Activated T-cell treated with anti-CD3 and anti-CD28 coated beads for 1 hour (primary cell): ENCODE results near the gene RFX2.

Experiments used
- DNase-seq: peaks from one replicate; pipeline ENCODE4 v3.0.0-alpha.2; 2020; ENCODE audit warnings: low read depth

RFX2 gene

GRCh38 chr19:6103894-6104293 lies 6.4 kb downstream of the RFX2 start:
- DNase-seq, result no peak

DNA sequence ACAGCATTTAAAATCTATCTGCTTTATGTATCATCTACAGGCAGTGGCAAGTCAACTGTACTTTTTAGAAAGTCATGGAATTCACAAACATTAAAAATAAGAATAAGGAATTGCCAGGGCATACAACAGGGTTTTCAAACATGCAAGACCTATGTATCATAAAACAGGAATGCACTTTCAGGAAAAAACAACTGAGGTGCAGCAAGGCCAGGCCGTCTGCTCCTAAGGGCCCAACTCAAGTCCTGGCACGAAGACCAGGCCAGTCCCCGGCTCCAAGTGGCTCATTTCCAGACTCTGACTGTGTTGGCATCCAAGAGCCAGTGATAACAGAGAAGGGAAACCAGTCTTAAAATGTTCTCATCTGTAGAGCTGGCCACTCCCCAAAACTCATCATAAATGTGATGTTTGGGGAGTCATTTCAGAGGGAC lies 7.1 kb downstream of the RFX2 start:
- no peak for DNase-seq

DNA sequence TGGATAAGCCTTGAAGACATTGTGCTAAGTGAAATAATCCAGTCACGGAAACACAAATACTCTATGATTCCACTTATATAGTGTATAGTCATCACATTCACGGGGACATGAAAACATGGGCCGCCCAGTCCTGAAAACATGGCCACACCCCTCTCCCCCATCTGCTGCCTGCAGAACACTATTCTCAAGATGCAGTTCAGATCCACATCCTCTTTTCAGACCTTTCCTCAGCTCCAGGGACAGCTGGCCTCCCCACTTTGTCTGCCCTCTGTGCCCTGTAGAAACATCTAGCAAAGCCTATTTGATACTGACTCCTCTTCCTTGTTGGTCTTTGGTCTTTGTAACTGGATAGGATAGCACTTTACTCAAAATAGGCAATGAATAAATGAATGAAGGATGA lies 8.3 kb downstream of the RFX2 start:
- DNase-seq, result no peak

DNA sequence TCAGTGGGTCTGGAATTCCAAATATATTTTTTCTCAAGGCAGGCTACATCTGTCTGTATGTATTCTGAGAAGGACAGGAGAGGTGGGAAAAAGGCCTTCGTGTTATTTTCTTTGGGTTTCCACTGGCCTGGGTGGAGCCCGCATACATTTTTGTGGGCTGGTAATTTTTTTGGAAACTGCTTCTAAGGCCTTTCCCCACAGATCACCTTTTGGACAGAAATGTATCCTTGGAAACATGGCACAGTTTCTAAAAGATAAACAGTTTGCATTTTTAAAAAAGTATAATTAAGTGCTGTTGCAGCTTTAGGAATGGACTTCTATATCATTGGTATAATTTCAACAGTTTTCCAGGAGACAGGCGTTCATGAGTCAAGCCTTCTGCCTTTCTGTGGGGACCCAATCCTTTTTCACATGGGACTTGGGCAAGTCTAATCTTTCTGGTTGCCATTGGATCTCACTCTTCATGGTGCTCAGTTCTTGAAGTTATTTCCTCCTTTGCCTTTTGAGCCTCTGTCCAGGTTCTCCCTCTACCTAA lies 8.9 kb downstream of the RFX2 start:
- DNase-seq, result no peak

- no peak for DNase-seq
Measured at GRCh38 chr19:6100284-6100915, 9.9 kb downstream of the RFX2 start.

- no peak for DNase-seq
Measured at GRCh38 chr19:6099599-6099998, 10.7 kb downstream of the RFX2 start.

DNA sequence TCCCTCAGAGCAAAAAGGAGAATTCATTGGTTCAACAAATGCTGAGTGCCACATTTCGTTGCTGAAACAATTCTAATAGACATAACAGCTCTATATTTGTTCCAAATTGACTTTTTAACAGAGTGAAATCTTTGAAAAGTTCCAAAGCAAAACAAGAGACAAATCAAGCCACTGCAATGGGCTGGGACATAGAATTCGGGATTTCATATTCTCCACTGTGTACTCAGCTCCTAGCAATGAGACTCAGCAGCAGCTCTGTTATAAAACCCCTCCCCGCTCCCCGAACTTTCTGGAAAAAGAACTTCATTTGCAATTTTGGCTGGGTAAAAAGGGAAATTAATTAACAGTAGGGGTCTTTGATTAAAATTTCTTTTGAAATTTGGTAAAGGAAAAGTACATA lies 11.3 kb downstream of the RFX2 start:
- DNase-seq, result no peak

DNA sequence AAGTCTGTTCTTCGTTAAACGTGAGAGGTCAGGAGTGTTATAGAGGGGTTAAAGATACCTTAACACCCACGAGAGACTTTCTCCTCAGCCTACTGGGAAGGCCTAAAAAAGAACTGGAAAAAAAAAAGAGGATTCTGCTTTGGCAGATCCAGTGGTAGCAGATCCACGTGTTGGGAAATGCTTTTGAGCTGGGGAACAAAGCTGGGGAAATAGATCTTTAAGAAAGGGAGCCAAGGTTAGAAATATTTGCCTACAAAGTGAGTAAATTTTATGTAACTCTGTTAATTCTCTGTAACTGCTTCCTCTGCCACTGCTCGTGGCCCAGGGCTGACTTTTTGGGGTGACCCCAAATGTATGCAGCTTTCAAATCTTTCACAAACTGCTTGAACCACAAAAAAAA lies 11.7 kb downstream of the RFX2 start:
- DNase-seq, result no peak

DNA sequence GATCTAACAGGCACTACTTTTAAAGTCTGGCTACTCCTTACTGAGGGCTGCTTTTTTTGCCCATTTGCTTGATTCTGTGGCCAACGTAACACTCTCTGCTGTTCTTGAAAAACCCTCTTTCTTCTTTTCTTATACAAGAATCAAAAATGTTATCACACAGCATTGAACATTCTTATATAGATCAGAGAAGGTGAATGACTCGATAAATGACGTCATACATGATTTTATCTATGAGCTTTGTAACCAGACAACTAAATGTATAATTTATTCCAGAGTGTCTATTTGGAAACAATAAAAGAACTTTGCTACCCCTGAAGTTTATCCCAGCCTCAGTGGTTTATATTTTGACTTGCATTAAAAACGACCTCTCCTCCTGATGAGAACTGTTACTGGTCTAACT lies 12.4 kb downstream of the RFX2 start:
- no peak for DNase-seq

DNA sequence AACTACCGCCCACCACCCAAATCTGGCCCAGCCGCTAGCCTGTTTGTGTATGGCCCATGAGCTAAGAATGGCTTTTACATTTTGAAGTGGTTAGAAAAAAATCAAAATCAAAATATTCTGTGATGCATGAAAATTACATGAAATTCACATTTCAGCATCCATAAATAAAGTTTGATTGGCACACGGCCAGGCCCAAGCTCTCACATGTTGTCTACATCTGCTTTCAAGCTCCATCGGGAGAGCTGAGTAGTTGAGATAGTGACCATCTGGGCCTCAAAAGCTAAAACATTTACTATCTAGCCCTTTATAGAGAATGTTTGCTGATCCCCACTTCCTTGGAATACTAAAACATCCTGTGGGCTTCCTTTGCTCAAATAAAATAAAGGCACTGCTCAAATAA lies 14.5 kb downstream of the RFX2 start:
- no peak for DNase-seq

DNA sequence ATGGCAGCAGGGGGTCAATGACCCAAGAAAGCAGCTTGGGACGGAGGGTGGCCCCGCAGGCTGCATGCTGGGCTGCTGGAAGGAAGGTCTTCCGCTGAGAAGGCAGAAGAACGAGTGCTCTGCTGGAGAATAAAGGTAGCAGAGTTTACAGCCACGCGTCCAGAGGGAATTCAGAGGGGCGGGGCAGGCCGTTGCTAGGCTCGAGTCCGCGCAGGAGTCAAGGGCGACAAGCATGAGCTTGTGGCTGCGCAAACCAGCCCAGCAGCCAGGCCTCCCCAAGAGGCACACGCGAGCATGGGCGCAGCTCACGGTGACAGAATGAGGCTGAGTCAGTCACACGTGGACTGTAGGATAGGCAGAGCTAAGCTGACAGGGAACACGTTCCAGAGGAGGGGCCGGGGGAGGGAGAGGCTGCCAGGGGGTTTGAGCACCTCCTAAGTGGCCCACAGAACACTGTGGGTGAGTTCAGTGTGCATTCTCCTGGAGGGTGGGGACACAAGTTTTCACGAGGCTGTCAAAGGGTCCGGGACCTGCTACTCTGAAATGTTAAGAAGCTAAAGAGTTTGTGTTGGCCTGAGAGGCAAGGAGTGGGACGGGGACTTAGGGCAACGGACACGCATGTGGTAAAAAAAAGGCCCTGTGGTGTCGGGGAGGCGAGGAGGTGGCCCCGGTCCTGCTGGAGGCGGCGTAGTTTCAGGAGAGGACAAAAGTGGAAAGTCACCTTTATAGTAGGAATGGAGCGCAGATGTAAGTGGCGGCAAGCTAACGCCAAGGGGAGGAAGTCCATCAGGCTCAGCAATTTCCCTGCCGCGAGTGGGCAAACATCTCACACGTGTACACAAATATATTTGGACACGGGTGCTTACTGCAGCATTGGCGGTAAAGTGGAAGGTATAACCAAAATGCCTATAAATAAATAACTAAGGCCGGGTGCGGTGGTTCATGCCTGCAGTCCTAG lies 17.7 kb downstream of the RFX2 start:
- no peak for DNase-seq

DNA sequence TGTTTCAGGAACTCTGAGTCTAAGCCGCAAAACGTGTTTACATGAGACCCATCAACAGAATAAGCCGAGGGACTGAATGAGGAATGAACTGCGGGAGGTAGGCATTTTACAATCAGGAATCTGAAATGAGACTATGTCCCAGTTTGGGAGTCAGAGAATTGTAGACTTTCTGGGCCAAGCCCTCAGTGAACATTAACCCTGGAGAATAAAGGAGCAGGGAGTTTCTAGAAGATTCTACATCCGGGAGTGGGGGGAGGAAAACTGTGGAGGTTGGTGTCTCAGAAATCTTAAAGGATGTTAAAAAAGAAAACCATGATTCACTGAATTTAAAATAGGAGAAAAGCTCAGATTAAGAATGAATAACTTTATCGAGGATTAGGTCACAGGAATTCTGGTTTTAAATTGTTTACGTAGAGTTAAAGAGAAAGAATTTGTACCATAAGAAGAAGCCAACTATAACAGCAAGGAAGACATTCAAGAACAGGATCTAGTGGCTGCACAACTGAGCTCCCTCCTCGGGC lies 18.5 kb downstream of the RFX2 start:
- DNase-seq, result no peak

GRCh38 chr19:6090634-6091033 lies 19.7 kb downstream of the RFX2 start:
- no peak for DNase-seq

DNA sequence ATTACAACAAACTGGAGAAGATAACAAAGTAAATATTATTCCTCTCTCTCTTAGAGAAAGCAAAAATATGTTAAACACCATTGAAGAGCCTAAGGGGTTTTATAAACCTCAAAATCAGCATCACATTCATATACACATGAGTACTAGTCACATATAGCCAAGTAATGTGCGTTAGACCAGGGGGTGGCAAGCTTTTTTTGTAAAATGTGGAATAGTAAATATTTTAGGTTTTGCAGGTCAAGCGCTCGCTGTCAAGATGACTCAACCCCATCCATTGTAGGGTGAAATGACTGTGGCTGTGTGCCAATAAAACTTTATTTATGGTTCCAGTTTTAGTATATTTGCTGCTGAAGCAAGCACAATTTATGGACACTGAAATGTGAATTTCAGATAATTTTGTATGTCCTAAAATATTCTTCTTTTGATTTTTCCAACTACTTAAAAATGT lies 21.7 kb downstream of the RFX2 start:
- DNase-seq, result no peak

DNA sequence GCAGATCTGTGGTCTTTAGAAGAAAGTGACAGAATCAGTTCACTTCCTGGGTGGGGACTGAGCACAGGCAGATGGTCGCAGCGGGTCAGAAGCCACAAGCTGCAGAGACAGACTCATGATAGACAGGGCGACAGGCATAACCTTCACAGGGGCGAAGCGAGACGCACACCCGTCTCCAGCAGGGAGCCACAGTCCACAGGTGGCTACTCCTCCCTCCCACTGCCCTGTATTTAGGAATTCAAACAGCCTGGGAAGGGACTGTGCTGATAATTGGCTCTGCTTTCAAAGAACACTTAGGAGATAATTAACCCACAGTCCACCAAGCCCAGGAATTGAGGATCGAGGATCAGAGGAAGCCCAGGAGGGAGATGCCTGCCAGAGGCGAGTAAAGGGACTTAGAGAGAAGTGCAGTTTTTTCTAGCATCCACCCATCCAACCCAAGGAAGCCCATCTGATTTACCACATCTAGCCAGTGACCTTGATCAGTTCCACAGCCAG lies 23.2 kb downstream of the RFX2 start:
- no peak for DNase-seq

GRCh38 chr19:6086068-6086788 lies 24.1 kb downstream of the RFX2 start:
- DNase-seq, result no peak

DNA sequence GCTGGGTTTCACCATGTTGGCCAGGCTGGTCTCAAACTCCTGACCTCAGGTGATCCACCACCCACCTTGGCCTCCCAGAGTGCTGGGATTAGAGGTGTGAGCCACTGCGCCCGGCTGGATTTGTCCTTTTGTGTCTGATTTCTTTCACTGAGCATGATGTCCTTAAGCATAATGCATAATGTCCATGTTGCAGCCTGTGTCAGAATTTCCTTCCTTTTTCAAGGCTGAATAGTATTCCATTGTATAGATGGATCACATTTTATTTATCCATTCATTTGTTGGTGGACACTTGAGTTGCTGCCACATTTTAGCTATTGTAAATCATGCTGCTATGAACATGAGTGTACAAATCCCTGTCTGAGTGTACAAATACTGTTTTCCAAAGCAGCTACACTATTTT lies 25.5 kb downstream of the RFX2 start:
- DNase-seq, result no peak

DNA sequence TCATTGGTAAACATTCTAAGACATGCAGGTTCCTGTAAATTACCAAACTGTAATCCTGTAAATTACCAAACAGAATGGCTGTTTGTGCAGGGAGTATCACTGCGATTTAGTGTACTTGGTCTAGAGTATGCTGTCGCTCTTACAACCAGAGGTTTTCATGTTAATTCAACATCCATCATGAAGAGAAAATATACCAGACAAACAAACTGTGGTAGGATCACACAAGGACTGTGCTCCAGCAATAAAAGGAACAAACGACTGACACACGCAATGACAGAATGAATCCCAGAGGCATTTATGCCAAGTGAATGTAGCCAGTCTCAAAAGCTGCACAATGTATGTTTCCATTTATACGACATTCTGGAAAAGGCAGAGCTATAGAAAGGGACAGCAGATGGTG lies 31.2 kb downstream of the RFX2 start:
- no peak for DNase-seq

DNA sequence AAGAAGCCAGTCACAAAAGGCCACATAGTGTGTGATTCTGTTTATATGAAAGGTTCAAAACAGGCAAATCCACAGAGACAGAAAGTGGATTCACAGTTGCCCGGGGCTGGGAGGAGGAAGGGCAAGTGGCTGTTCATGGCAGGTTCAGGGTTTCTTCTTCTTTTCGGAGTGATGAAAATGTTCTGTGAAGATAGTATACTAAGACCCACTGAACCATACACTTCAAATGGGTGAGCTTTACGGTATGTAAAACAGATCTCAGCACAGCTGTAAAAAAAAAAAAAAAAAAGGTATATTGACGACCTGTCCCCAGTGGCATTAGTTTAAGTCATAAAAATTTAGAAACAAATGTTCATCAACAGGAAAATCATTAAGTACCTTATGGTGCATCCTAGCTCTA lies 32.2 kb downstream of the RFX2 start:
- DNase-seq, result no peak

- no peak for DNase-seq
Measured at GRCh38 chr19:6076675-6077463, 33.4 kb downstream of the RFX2 start.

GRCh38 chr19:6076291-6076665 lies 34.0 kb downstream of the RFX2 start:
- DNase-seq, result no peak
